HG03159 (cell line): ENCODE measurements around the gene SCPEP1.

Experiments used
- ATAC-seq: cut with Tn5 transposase; IDR thresholded peaks from one replicate; pipeline ENCODE4 v1.9.1; 2021; ENCODE audit warnings: mild to moderate bottlenecking, moderate library complexity; ENCODE audit not compliant: unreplicated experiment

SCPEP1 gene

GRCh38 chr17:56997313-56997712, 19.4 kb downstream of the SCPEP1 start:
- ATAC-seq = no peak

- ATAC-seq = no peak
Measured at GRCh38 chr17:57001541-57001940, 23.6 kb downstream of the SCPEP1 start.

GRCh38 chr17:57002904-57003303, 25.0 kb downstream of the SCPEP1 start:
- no peak for ATAC-seq

- peak; percentile 83 for ATAC-seq
Measured at GRCh38 chr17:57004944-57005579, 27.1 kb downstream of the SCPEP1 start.

DNA sequence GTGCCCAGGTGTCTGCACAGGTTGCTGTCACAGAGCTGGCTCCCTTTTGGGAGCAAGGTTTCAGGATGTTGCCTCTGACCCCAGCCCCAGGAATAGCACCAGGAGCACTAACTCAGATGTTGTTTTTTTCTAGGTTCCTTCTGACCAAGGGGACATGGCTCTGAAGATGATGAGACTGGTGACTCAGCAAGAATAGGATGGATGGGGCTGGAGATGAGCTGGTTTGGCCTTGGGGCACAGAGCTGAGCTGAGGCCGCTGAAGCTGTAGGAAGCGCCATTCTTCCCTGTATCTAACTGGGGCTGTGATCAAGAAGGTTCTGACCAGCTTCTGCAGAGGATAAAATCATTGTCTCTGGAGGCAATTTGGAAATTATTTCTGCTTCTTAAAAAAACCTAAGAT, 28.1 kb downstream of the SCPEP1 start:
- ATAC-seq = no peak

DNA sequence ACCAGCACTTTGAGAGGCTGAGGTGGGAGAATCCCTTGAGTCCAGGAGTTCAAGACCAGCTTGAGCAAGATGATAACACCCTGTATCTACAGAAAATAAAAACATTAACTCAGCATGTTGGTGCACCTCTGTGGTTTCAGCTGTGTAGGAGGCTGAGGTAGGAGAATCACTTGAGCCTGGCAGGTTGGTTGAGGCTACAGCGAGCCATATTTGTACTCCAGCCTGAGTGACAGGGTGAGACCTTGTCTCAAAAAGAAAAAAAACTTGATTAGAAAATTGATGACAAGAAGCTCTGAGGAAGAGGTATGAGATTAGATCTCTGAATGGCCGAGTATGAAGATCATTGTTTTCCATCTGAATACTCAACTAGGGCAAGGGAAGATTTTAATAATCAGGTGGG, 31.0 kb downstream of the SCPEP1 start:
- no peak for ATAC-seq

DNA sequence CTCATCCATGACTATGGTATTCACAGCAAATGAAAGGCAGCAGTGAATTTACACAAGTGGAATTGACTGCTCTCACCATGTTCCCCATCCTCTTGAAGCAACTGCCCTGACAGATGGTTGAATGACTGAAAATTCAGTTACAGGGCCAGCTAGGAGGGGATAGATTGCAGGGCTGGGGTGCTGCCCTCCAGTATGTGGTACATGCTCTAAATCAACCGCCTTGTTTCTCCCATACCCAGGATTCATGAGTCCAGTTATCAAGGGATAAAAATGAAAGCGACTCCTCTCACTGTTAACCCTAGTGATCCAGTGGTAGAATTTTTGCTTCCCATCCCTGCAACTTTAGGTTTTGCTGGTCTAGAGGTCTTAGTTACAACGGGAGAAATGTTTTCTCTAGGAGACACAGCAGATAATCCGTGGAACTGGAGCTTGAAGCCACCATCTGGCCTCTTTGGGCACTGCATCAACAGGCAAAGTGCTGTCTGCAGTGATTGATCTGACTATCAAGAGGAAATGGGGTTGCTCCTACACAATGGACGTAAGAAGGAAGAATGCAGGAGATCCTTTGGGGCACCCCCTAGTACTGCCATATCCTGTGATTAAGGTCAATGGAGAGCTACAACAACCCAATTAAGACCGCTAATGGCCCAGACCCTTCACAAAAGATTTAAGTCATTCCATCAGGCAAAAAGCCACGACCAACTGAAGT, 32.0 kb downstream of the SCPEP1 start:
- peak; percentile 58 for ATAC-seq

DNA sequence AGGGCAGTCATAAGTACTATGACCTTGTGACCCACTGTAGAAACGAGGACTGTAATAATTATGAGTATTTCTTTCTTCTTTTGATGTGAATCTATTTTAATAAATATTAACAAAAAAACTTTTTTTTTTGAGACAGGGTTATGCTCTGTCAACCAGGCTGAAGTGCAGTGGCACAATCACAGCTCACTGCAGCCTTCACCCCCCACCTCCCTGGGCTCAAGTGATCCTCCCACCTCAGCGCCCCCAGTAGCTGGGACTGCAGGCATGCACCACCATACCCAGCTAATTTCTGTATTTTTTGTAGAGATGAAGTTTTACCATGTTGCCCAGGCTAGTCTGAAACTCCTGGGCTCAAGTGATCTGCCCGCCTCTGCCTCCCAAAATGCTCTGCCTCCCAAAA, 32.6 kb downstream of the SCPEP1 start:
- ATAC-seq = no peak

DNA sequence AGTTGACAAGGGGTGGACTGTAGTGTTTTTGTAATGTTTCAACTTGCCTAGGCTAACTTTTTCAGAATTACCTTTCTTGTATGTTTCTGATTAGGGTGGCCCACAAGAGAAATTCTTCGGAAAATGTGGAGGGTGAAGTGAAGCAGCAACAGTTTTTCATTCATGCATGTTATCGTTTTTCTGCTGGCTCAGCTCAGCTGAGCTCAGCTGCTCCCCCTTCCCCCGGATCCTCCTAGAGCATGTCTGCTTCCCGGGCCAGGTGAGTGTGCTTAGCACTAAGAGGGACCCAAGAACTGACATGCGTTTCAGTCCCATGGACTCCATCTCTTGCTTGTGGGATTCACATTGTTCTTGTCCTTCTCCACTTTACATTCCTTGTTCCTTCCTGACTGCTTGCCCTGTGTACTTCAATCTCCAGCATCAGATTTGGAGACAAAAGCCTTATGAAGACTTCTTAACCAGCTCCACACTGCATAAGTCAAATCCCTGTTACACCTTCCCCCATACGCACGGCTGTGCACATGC, 33.6 kb downstream of the SCPEP1 start:
- ATAC-seq = no peak

GRCh38 chr17:57016071-57016763, 38.3 kb downstream of the SCPEP1 start:
- no peak for ATAC-seq

GRCh38 chr17:57016764-57017116, 38.8 kb downstream of the SCPEP1 start:
- ATAC-seq = no peak

DNA sequence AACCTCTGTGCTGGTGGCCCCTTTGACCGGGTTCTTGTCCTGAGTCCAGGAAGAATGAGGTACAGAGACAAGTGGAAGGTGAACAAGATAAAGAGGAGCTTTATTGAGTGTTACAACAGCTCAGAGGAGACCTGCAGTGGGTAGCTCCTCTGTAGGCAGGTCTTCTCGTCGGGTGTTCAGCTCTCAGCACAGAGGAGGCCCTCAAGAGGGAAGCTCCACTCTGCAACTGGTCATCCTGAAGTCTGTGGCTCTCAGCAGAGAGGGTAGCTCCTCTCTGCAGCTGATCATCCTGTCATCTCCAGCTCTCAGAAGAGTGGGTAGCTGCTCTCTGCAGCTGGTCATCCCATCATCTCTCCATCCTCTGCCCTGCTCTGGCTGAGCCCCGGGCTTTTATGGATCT, 39.7 kb downstream of the SCPEP1 start:
- no peak for ATAC-seq

DNA sequence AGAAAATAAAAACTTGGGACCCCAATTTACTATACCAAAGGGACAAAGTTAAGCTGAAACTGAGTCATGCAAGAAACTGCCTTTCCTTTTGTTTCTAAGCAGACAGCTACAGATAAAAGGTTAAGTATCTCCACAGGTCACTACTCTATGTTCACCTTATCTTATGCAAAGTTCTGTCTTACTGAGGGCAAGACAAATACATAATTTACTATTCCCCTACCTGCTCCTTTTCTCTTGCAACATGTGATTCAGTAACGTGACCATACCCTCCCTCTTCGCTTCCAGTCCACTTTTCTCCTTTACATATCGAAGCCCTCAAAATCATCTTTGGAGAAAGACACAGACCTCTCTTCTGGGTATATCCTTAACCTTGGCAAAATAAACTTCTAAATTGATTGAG, 42.3 kb downstream of the SCPEP1 start:
- no peak for ATAC-seq

GRCh38 chr17:57021226-57021940, 43.5 kb downstream of the SCPEP1 start:
- ATAC-seq = no peak

DNA sequence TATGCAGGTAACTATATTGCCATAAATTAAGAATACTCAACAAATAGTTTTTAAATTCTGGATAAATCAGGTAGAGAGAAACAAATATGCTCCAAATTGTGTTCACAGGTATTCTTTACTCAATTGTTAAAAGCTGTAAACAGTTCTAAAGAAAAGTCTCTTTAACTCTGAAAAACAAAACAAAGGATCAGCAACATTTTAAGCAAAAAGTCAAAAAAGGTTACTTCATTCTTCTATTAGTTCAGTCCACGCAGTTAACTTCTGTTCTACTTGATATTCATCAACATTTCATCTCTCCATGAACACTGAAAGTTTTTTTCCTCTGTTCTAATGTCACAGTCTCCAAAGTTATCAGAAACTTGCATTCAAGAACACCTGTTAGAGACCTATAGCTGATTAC, 47.9 kb downstream of the SCPEP1 start:
- ATAC-seq = no peak

DNA sequence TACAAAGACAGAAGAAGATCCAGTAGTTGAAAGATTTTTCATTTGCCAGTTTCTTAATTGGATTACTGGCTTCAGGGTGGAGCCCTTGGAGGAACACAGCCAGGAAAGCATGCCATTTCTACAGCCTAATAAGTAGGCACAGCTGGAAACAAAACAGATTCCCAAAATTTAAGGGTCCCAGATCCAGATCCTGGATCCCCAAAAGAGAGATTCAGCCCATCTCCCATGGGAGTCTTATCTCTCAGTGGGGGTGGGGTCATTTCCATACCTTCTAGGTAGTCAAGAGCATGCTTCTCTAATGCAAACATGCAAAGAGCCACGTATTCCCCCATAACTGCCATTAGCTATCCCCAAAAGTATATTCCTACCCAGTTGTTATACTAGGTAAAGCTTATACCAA, 49.9 kb downstream of the SCPEP1 start:
- ATAC-seq = no peak

DNA sequence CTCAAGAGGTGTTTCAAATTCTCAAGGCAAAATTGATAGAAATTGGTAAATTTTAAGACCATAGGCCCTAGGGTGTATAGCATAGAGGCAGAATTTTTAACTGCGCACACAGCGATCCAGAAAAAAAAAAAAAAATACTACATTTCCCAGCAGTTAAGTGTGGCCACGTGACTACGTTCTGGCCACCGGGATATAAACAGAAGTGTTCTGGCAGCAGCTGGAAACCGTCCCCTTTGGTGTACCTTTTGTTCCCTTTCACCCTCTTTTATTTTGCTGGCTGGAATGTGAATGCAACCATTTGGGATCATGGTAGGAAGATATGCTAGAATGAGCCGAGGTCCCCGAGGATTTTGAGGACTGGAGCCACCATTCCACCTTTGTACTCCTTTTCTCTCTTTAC, 54.4 kb downstream of the SCPEP1 start:
- no peak for ATAC-seq

DNA sequence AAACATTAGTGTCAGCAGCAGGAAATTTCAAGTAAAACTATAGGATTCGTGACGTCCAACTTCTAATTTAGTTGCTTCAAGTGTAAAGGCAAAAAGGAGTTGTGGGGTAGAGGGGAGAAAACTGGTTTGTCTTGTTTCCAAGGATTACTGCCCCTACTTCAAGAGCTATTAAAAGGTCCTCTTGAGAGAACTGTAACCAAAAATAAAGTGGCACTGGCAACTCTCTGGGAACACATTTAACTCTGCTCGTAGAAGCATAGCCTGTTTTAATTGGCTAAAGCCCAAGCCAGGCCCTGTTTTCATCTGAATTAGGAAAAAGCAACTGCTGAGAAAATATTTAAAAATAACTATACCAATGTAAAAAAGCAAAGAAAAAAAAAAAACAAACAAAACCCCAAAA, 55.4 kb downstream of the SCPEP1 start:
- ATAC-seq = no peak

DNA sequence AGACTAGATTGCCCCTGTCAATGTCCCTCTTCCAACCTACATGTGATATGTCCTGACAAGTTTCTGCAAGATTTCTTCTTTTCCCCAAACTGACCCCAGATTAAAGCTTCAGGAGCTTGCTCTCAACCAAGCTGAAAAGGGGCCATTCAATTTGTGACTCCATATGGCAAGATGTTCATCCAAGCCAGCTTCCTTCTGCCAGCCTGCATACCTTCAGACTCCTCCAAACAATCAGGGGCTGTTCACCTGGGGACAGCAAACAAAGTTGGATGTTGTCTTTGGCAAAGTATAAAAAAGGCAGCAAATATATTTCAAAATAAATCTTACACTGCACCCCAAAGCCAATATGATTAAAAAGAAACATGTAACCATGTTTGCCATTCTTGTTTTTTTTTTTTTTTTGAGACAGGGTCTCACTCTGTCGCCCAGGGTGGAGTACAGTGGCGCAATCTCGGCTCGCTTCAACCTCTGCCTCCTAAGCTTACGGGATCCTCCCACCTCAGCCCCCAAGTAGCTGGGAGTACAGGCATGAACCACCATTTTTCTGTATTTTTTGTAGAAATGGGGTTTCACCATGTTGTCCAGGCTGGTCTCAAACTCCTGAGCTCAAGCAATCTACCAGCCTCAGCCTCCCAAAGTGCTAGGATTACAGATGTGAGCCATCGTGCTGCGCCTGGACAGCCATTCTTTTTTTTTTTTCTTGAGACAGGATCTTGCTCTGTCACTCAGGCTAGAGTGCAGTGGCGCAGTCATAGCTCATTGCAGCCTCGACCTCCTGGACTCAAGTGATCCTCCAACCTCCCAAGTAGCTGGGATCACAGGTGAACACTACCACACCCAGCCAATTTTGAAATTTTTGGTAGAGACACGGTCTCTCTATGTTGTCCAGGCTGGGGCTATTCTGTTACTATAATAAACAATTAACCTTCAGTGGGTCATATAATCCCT, 57.1 kb downstream of the SCPEP1 start:
- ATAC-seq = no peak

DNA sequence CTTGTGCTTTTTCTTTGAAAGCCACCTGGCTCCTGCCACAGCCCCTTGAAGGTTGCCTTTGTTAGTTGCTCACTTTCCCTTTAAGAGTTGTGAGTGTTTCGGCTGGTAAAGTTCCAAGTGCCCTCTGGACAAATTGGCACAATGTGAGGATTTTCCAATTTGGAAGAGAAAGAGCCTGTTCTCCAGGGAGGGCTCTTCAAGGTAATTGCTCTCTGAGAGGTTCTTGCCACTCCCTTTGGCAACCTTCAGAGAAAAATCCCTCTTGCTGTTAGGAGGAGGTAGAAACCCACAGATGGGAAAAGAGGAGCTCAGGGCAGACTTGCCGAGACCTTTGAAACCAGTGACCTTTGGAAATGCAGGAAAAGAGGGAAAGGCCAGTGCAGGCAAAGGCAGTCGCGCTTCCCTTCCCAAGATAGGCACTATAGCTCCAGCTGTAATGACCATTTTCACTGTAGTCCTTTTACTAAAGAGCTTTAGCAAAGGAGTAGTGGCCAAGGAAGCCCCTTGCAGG, 58.1 kb downstream of the SCPEP1 start:
- no peak for ATAC-seq
